Panc1 (cell line): Measurements from ENCODE around the gene ISM1. TPM values are rescaled to one million over a fixed set of nuclear protein-coding genes. Genes with fewer than 3 reads are reported as not detected.

Experiments
- ATAC-seq: fragments of 200-7000 bp; cut with Tn5 transposase; 2 replicates; pipeline ENCODE4 v1.9.1; 2020; ENCODE audit warnings: mild to moderate bottlenecking, moderate library complexity
- BruUV-seq: library from RNA; stranded (reverse); fragments of 400-500 nt; replicated peaks from 2 replicates; lab custom pipeline; 2021; lab: Mats Ljungman, UMichigan
- CTCF ChIA-PET: fragments of 300-600 bp; sonication (Branson Sonifier 250); formaldehyde crosslinking; loops from one replicate; lab custom pipeline; 2022; ENCODE audit warnings: antibody characterized with exemption; lab: Charles Lee
- POLR2A ChIA-PET: fragments of 300-600 bp; sonication (Branson Sonifier 250); formaldehyde crosslinking; loops from one replicate; lab custom pipeline; 2022; ENCODE audit warnings: antibody characterized with exemption; lab: Charles Lee
- DNase-seq: peaks from one replicate; pipeline ENCODE4 v3.0.0-alpha.2; 2010; ENCODE audit warnings: low read depth, low spot score
- H3K27ac ChIP-seq: 2 replicates; pipeline ENCODE4 v1.5.1; 2011; ENCODE audit warnings: mild to moderate bottlenecking, low read length, inconsistent platforms
- H3K27me3 ChIP-seq: fragments of 200-500 bp; sonication (Bioruptor generic); 2 replicates; pipeline ENCODE4 v1.6.0; 2014; ENCODE audit warnings: low read length, inconsistent platforms; ENCODE audit not compliant: control insufficient read depth, insufficient read depth
- H3K36me3 ChIP-seq: fragments of 200-500 bp; sonication (Bioruptor generic); 2 replicates; pipeline ENCODE4 v1.5.1; 2014; ENCODE audit warnings: inconsistent platforms, mild to moderate bottlenecking, low read length, moderate library complexity; ENCODE audit not compliant: control insufficient read depth, insufficient read depth
- H3K4me1 ChIP-seq: 2 replicates; pipeline ENCODE4 v1.5.1; 2011; ENCODE audit warnings: inconsistent platforms, mild to moderate bottlenecking, low read length, moderate library complexity; ENCODE audit not compliant: control insufficient read depth, insufficient read depth
- H3K4me3 ChIP-seq, 2 experiments: 2 replicates each; pipeline ENCODE4 v1.5.1; 2011 to 2012; ENCODE audit warnings: low read depth in 2 of 2, low read length in 2 of 2, mild to moderate bottlenecking in 2 of 2, inconsistent platforms in 1 of 2, moderate library complexity in 1 of 2
- H3K9me3 ChIP-seq: fragments of 200-500 bp; sonication (Bioruptor generic); 2 replicates; pipeline ENCODE4 v1.5.1; 2014; ENCODE audit warnings: low read depth, mild to moderate bottlenecking, inconsistent platforms, low read length, moderate library complexity; ENCODE audit not compliant: control insufficient read depth, insufficient read depth
- CTCF ChIP-seq: fragments of 450-650 bp; IDR thresholded peaks from 2 replicates; pipeline ENCODE4 v1.5.1; 2017; ENCODE audit warnings: mild to moderate bottlenecking
- POLR2AphosphoS5 ChIP-seq: IDR thresholded peaks from 2 replicates; pipeline ENCODE4 v1.6.1; 2012; ENCODE audit warnings: mild to moderate bottlenecking, low read depth, low read length, moderate library complexity
- SIN3A ChIP-seq: IDR thresholded peaks from 2 replicates; pipeline ENCODE4 v1.6.1; 2012; ENCODE audit warnings: low read depth, mild to moderate bottlenecking, low read length, moderate library complexity, borderline replicate concordance; ENCODE audit not compliant: insufficient read depth
- TCF7L2 ChIP-seq: IDR thresholded peaks from 2 replicates; pipeline ENCODE4 v1.6.1; 2011; ENCODE audit warnings: mild to moderate bottlenecking, low read depth, low read length, inconsistent platforms
- in situ Hi-C: cut with HindIII; loops from 2 replicates; pipeline ENCODE4 v1.10.0; 2016; ENCODE audit warnings: low sequenced_read_pairs, low pct_unique_long_range_greater_than_20kb
- intact Hi-C: fragments of 100-400 bp; cut with micrococcal nuclease; formaldehyde crosslinking; loops from one replicate; pipeline ENCODE4 v1.10.0; 2022; ENCODE audit not compliant: unreplicated experiment
- total RNA-seq: library from RNA; stranded (reverse); gene quantifications from one replicate; pipeline ENCODE4 v1.2.1, GENCODE V29; 2021; ENCODE audit not compliant: unreplicated experiment
- TF ChIP-seq, protein P1 (sequence below), 2 experiments: IDR thresholded peaks; 2 replicates each; pipeline ENCODE4 v1.6.1; 2011 to 2012; ENCODE audit warnings: low read depth in 2 of 2, control low read depth in 1 of 2, low read length in 1 of 2, mild to moderate bottlenecking in 1 of 2, moderate library complexity in 1 of 2; ENCODE audit not compliant: insufficient read depth in 1 of 2

ISM1 gene
- total RNA-seq, 1 experiment from 2014 or later, result not detected

DNA sequence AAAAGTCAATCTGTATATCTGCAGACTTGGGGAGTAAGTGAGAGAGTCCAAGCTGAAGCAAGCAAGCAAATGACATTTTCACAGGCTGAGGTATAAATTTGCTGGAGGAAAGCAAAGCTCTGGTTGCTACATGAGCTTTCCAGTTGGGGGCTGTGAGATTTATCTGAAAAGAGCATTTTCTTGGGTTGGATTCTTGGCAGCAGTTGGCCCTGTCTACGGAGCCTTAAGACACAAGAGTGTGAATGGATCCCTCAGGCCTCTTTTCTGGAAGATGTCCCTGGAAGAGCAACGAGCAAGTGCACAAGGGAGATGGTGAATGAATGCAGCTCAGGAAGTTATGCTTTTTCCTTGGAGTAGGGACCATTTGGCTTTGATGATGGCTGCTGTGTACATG lies 30.8 kb downstream of the ISM1 start:
- H3K36me3 ChIP-seq, result no peaks in the 10 kb centered on the region
- no peak overlapping the region for H3K27ac ChIP-seq
- no peaks in the 10 kb centered on the region for H3K4me1 ChIP-seq
- TF ChIP-seq TCF7L2 (no peak), CTCF (no peak), SIN3A (no peak), POLR2AphosphoS5 (no peak)
- TF ChIP-seq, protein P1, sequence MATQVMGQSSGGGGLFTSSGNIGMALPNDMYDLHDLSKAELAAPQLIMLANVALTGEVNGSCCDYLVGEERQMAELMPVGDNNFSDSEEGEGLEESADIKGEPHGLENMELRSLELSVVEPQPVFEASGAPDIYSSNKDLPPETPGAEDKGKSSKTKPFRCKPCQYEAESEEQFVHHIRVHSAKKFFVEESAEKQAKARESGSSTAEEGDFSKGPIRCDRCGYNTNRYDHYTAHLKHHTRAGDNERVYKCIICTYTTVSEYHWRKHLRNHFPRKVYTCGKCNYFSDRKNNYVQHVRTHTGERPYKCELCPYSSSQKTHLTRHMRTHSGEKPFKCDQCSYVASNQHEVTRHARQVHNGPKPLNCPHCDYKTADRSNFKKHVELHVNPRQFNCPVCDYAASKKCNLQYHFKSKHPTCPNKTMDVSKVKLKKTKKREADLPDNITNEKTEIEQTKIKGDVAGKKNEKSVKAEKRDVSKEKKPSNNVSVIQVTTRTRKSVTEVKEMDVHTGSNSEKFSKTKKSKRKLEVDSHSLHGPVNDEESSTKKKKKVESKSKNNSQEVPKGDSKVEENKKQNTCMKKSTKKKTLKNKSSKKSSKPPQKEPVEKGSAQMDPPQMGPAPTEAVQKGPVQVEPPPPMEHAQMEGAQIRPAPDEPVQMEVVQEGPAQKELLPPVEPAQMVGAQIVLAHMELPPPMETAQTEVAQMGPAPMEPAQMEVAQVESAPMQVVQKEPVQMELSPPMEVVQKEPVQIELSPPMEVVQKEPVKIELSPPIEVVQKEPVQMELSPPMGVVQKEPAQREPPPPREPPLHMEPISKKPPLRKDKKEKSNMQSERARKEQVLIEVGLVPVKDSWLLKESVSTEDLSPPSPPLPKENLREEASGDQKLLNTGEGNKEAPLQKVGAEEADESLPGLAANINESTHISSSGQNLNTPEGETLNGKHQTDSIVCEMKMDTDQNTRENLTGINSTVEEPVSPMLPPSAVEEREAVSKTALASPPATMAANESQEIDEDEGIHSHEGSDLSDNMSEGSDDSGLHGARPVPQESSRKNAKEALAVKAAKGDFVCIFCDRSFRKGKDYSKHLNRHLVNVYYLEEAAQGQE (IDR thresholded peaks at IDR 0.05; ENCODE audit: insufficient read depth in 1 of 2, low read depth in 2 of 2, low read length in 1 of 2), result no peak
- no peak overlapping the region for H3K4me3 ChIP-seq
- intact Hi-C loops, result no loop called here
- no peak for ATAC-seq
- in situ Hi-C loops, result no loop called here
- ChIA-PET POLR2A (no interaction called here), CTCF (interaction anchor here (0.6 kb wide), 2 partner anchors 95 to 295 kb away, joined by 3 read pairs; no protein-coding TSS in a partner anchor)
- H3K27me3 ChIP-seq, result no peaks in the 10 kb centered on the region
- BruUV-seq, result no TSS peak
- H3K9me3 ChIP-seq, result no peaks in the 10 kb centered on the region
- no peak for DNase-seq

- BruUV-seq, result no TSS peak
- no peaks in the 10 kb centered on the region for H3K9me3 ChIP-seq
- ATAC-seq, result no peak
- H3K36me3 ChIP-seq, result no peaks in the 10 kb centered on the region
- ChIA-PET CTCF (no interaction called here), POLR2A (no interaction called here)
- TF ChIP-seq TCF7L2, result no peak
- TF ChIP-seq, protein P1 (IDR thresholded peaks at IDR 0.05; ENCODE audit: insufficient read depth in 1 of 2, low read depth in 2 of 2, low read length in 1 of 2), result no peak
- TF ChIP-seq SIN3A, result no peak
- no peak for TF ChIP-seq POLR2AphosphoS5
- TF ChIP-seq CTCF, result no peak
- no peak for DNase-seq
- intact Hi-C loops, result no loop called here
- in situ Hi-C loops, result no loop called here
- H3K4me3 ChIP-seq, result no peak overlapping the region
- no peak overlapping the region for H3K27ac ChIP-seq
- no peaks in the 10 kb centered on the region for H3K4me1 ChIP-seq
- H3K27me3 ChIP-seq, result 0 out of 2 replicates have a peak, but pooled peaks cover 1% of the 10 kb centered on the region
Observed at GRCh38 chr20:13255356-13255755, 34.3 kb downstream of the ISM1 start.
